ENCODE results near the gene DTX3. TPM values are rescaled to one million over a fixed set of nuclear protein-coding genes. Genes with fewer than 3 reads are reported as not detected.

Gene DTX3
- total RNA-seq, 1 donor from 2014 or later: 83.0 TPM

DNA sequence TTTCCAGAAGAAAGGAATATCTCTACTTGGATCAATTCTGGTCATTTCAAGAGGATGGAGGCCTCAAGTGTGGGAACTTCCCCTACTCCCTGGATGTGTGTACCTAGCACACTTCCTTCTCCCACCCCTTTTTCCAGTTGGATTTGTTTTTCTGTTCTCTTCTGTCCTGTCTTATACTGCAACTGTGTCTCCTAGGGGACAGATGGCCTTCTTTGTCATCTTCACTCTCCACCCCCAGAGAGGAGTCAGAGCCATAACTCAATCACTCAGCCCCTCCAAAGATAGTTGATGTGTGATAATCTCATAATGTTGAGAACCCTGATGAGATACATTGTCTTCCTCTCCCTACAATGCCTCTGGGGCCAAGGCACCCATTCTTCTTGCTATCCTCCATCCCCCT, 2.1 kb upstream of the DTX3 start:
- H3K4me3 Mint-ChIP-seq (ENCODE audit: low read depth): no peak overlapping the region
- DNase-seq (ENCODE audit: low spot score, unreplicated experiment): no peak
- H3K9me3 Mint-ChIP-seq (ENCODE audit: low read depth): no peaks in the 10 kb centered on the region
- H3K27me3 Mint-ChIP-seq: peaks cover under 1% of the 10 kb centered on the region
- H3K4me1 Mint-ChIP-seq (ENCODE audit: low read depth): peaks cover 15% of the 10 kb centered on the region
- peaks cover 30% of the 10 kb centered on the region for H3K36me3 Mint-ChIP-seq (ENCODE audit: insufficient read depth)
- TF ChIP-seq, protein P1, sequence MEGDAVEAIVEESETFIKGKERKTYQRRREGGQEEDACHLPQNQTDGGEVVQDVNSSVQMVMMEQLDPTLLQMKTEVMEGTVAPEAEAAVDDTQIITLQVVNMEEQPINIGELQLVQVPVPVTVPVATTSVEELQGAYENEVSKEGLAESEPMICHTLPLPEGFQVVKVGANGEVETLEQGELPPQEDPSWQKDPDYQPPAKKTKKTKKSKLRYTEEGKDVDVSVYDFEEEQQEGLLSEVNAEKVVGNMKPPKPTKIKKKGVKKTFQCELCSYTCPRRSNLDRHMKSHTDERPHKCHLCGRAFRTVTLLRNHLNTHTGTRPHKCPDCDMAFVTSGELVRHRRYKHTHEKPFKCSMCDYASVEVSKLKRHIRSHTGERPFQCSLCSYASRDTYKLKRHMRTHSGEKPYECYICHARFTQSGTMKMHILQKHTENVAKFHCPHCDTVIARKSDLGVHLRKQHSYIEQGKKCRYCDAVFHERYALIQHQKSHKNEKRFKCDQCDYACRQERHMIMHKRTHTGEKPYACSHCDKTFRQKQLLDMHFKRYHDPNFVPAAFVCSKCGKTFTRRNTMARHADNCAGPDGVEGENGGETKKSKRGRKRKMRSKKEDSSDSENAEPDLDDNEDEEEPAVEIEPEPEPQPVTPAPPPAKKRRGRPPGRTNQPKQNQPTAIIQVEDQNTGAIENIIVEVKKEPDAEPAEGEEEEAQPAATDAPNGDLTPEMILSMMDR (IDR thresholded peaks at IDR 0.05; ENCODE audit: unreplicated experiment): no peak
- no peak overlapping the region for H3K27ac Mint-ChIP-seq

DNA sequence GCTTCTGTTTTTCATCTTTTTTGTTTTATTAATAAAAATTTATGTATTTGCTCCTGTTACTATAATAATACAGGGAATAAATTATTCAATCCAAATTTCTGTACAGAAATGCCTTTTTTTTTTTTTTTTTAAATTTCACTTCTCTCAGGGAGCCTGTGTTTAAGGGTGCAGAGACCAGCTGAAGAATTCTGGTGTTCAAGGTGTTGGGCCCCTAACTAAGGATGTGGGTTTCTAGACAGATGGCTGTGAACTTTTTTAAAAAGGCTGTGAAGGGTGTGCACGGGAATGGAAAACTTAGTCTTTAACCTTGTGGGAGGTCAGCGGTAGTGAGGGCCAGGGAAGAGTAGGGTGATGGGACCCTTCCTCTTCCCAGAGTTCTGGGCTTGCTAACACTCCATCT, 1.3 kb upstream of the DTX3 start:
- peaks cover 28% of the 10 kb centered on the region for H3K36me3 Mint-ChIP-seq (ENCODE audit: insufficient read depth)
- no peaks in the 10 kb centered on the region for H3K9me3 Mint-ChIP-seq (ENCODE audit: low read depth)
- H3K4me3 Mint-ChIP-seq (ENCODE audit: low read depth): peak overlapping the region; percentile 85
- peaks cover 4% of the 10 kb centered on the region for H3K27me3 Mint-ChIP-seq
- H3K4me1 Mint-ChIP-seq (ENCODE audit: low read depth): peaks cover 15% of the 10 kb centered on the region
- DNase-seq (ENCODE audit: low spot score, unreplicated experiment): no peak
- TF ChIP-seq, protein P1 (IDR thresholded peaks at IDR 0.05; ENCODE audit: unreplicated experiment): no peak
- H3K27ac Mint-ChIP-seq: no peak overlapping the region

DNA sequence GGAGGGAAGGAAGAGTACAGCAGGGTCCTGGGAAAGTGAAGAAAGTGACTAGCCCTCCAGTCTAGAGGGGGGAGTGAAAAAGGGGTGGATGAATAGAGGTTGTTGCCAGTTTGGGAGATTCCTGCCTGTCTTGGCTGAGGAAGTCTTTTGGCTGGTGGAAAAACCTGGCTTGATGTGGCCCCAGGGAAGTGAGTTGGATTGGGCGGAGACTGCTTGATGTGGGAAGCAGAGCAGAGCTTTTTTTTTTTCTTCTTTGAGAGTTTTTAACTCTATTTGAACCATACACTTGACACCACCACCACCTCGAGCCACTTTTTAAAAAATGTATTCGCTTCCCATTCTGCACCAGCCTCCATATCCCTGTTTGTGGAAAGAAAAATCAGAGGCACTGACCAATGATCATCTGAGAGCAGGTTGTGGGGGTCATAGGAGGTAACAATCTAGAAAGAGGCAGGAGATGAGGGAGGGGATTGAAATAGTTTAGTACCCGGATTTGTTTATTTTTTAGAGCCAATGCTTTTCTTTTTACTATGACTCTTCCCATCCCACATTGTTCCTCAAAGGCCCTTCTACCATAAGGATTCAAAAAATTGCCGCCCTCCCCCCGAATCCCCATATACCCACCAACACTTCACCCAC, 690 bp upstream of the DTX3 start:
- Mint-ChIP-seq H3K9me3 (ENCODE audit: low read depth) (no peaks in the 10 kb centered on the region), H3K4me1 (ENCODE audit: low read depth) (peaks cover 15% of the 10 kb centered on the region), H3K36me3 (ENCODE audit: insufficient read depth) (peaks cover 28% of the 10 kb centered on the region), H3K27ac (peak overlapping the region; percentile 87), H3K27me3 (peaks cover 8% of the 10 kb centered on the region), H3K4me3 (ENCODE audit: low read depth) (peak overlapping the region; percentile 85)
- TF ChIP-seq, protein P1 (IDR thresholded peaks at IDR 0.05; ENCODE audit: unreplicated experiment): no peak
- no peak for DNase-seq (ENCODE audit: low spot score, unreplicated experiment)

DNA sequence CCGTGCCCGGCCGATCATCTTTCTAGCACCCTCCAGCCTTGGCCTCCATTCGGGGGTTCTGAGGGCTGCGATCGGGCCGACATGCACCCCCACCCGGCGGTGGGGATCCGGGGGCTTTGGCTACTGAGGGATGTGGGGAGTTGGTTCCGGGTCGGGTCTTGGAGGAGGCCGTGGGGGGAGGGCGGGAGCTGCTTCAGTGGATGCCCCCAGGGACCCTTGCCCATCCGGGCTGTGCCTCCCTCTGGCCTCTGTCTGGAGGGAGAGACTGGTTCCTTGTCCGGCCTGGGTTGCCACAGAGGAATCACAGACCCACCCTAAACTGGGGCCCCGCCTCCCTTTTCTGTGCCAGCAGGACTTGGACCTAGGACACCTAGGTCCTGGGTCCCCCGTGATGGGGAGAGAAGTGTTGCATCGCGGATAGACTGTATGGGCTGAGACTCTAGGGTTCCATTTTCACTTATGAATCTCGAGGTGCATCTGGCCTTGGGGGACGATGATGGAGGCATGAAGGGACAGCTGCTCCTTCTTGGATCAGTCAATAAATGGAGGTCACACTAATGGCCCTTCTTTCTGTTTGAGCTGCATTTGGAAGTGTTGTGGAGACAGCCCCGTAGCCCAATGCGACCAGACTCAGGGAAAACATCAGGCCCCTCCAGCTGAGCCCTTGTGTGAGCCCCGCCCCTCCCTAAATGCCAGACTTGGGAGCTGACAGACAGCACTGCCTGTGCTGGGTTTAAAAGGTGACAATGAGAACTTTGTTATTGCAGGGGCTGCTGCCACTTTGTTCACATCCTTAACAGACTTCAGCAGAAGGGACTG, 577 bp downstream of the DTX3 start:
- peaks cover 27% of the 10 kb centered on the region for H3K36me3 Mint-ChIP-seq (ENCODE audit: insufficient read depth)
- H3K9me3 Mint-ChIP-seq (ENCODE audit: low read depth): no peaks in the 10 kb centered on the region
- TF ChIP-seq, protein P1 (IDR thresholded peaks at IDR 0.05; ENCODE audit: unreplicated experiment): no peak
- peak overlapping the region; percentile 85 for H3K4me3 Mint-ChIP-seq (ENCODE audit: low read depth)
- peaks cover 17% of the 10 kb centered on the region for H3K4me1 Mint-ChIP-seq (ENCODE audit: low read depth)
- DNase-seq (ENCODE audit: low spot score, unreplicated experiment): no peak
- peak overlapping the region; percentile 89 for H3K27ac Mint-ChIP-seq
- H3K27me3 Mint-ChIP-seq: peaks cover 18% of the 10 kb centered on the region

DNA sequence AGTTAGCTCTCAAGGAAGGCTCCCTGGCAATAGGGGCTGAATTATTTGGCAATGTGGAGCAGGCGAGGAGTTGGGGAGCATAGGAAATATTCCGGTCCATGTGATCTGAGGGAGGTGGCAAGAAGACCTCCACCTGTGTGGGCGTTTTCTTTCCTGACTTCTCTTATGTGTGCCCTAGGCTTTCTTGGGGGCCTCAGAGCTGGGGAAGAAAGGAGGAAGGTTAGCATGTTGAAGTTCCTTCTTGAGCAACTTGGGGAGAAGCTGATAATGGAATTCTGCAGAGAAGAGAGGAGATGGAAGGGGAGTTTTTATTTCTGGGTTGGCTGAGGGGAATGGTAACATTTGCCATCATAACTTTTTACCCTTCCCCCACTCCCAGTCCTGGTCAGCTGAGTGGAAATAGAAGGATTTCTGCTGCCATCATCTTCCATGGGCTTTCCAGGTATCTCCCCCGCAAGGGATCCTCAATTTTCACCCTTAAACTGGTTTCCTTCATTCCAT, 1.2 kb downstream of the DTX3 start:
- Mint-ChIP-seq H3K4me1 (ENCODE audit: low read depth) (peaks cover 19% of the 10 kb centered on the region), H3K27me3 (peaks cover 23% of the 10 kb centered on the region), H3K4me3 (ENCODE audit: low read depth) (peak overlapping the region; percentile 85), H3K9me3 (ENCODE audit: low read depth) (no peaks in the 10 kb centered on the region), H3K27ac (no peak overlapping the region), H3K36me3 (ENCODE audit: insufficient read depth) (peaks cover 24% of the 10 kb centered on the region)
- no peak for DNase-seq (ENCODE audit: low spot score, unreplicated experiment)
- TF ChIP-seq, protein P1 (IDR thresholded peaks at IDR 0.05; ENCODE audit: unreplicated experiment): no peak
